IPS DF 4.7 (cell line): ENCODE results near the gene SCRN3.
"Not testable (repeated sequence)": the region's sequence is repeated elsewhere in the genome, so short reads cannot be mapped to it uniquely, and the experiment has no call there.

Experiments
- DNase-seq: peaks from one replicate; pipeline ENCODE4 v3.0.0-alpha.2; 2013; ENCODE audit warnings: low spot score; ENCODE audit errors: extremely low read depth

SCRN3 gene

GRCh38 chr2:174395284-174395968 lies at the start of gene SCRN3:
TSS of gene SCRN3 (plus strand) at chr2:174395730. CDS start at chr2:174398284, 2,554 bp downstream.
- DNase-seq = peak; percentile 92

GRCh38 chr2:174350018-174350417 lies 45.5 kb upstream of the SCRN3 start:
- no peak for DNase-seq

GRCh38 chr2:174350593-174351181 lies 44.8 kb upstream of the SCRN3 start:
- DNase-seq = no peak

- DNase-seq = no peak
Observed at GRCh38 chr2:174353004-174353403, 42.5 kb upstream of the SCRN3 start.

DNA sequence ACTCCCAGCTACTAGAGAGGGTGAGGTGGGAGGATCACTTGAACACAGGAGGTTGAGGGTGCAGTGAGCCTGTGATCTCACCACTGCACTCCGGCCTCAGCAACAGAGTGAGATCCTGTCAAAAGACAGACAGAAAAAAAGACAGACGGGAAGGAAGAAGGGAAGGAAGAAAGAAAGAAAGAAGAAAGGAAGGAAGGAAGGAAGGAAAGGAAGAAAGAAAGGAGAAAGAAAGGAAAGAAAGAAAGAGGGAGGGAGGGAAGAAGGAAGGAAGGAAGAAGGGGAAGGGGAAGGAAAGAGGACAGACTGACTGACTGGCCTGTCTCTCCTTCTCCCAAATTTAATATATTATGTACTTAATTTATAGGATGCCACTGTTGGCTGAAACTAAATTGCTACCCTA lies 39.2 kb upstream of the SCRN3 start:
- DNase-seq = no peak

DNA sequence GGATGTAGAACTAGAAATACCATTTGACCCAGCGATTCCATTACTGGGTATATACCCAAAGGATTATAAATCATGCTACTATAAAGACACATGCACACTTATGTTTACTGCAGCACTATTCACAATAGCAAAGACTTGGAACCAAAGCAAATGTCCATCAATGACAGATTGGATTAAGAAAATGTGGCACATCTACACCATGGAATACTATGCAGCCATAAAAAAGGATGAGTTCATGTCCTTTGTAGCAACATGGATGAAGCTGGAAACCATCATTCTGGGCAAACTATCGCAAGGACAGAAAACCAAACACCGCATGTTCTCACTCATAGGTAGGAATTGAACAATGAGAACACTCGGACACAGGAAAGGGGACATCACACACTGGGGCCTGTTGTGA lies 35.9 kb upstream of the SCRN3 start:
- DNase-seq = not testable (repeated sequence)

DNA sequence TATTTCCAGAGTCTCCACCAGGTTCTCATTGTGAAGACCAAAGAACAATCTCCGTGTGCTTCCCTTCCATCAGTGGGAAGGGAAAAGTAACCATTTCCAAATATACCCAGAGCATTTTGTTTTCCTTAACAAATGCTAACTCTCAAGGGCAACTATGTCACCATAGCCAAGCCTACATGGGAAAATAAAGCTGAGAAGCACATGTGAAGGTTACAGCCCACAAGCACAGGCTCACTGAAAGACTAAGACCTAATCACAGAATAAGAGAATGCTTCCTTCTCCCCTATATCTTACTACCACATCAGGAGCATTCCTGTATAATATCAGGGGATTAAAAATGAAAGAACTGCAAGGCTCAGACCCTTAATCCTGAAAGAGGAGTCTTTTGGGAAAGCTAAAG lies 32.6 kb upstream of the SCRN3 start:
- DNase-seq = no peak

DNA sequence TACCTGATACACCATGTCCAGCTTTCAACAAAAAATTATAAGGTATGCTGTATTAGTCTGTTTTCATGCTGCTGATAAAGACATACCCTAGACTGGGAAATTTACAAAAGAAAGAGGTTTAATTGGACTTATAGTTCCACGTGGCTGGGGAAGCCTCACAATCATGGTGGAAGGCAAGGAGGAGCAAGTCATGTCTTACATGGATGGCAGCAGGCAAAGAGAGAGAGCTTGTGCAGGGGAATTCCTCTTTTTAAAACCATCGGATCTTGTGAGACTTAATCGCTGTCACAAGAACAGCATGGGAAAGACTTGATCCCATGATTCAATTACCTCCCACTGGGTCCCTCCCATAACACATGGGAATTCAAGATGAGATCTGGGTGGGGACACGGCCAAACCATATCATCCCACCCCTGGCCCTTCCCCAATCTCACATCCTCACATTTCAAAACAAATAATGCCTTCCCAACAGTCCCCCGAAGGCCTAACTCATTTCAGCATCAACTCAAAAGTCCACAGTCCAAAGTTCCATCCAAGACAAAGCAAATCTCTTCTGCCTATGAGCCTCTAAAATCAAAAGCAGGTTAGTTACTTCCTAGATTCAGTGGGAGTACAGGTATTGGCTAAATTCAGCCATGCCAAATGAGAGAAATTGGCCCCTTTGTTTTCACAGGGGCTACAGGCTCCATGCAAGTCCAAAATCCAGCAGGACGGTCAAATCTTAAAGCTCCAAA lies 31.9 kb upstream of the SCRN3 start:
- DNase-seq = not testable (repeated sequence)

DNA sequence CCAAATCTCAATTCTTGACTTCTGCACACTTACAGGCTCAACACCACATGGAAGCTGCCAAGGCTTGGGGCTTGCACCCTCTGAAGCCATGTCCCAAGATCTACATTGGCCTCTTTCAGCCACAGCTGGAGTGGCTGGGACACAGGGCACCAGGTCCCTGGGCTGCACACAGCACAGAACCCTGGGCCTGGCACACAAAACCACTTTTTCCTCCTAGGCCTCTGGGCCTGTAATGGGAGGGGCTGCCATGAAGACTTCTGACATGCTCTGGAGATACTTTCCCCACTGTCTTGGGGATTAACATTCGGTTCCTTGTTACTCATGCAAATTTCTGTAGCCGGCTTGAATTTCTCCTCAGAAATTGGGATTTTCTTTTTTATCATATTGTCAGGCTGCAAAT lies 30.9 kb upstream of the SCRN3 start:
- no peak for DNase-seq

DNA sequence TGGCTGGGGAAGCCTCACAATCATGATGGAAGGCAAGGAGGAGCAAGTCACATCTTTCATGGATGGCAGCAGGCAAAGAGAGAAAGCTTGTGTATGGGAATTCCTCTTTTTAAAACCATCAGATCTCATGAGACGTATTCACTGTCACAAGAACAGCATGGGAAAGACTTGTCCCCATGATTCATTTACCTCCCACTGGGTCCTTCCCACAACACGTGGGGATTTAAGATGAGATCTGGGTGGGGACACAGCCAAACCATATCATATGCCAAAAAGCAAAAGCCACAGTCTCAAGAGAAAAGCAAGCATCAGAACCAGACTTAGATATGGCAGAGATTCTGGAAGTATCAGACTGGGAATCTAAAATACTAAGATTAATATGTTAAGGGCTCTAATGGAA lies 30.0 kb upstream of the SCRN3 start:
- no peak for DNase-seq

DNA sequence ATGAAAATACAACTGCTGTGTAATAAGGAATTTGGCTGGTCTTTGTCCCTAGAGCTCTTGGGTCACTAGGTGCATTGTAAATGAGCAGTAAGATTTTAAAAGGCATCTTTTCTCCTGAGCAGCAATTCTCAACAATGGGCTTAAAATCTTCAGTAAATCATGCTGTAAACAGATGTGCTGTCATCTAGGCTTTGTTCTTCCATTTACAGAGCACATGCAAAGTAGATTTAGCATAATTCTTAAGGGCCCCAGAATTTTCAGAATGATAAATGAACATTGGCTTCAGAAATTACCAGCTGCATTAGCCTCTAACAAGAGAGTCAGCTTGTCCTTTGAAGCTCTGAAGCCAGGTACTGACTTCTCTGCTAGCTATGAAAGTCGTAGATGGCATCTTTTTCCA lies 26.8 kb upstream of the SCRN3 start:
- no peak for DNase-seq

DNA sequence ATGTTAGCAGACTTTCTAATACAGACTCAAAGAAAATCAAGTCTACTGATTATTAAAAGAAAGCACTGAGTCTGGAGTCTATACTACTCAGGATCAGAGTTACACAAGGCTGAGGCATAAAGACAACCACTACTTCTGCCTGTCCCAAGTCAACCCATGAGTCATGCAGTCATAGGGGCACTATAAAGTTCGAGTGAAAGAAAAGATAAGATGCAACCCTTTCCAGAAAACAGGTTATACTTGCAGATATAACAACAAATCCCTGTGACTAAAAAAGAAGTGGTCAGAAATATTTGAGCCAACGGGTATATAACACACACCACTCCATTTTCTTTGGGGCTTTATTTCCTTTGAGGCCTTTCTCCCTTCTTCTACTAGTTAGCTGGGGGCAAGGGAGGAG lies 18.6 kb upstream of the SCRN3 start:
- no peak for DNase-seq

GRCh38 chr2:174383796-174384195 lies 11.7 kb upstream of the SCRN3 start:
- DNase-seq = no peak

GRCh38 chr2:174385201-174385600 lies 10.3 kb upstream of the SCRN3 start:
- DNase-seq = no peak

- not testable (repeated sequence) for DNase-seq
Observed at GRCh38 chr2:174388706-174389105, 6.8 kb upstream of the SCRN3 start.

- DNase-seq = no peak
Observed at GRCh38 chr2:174389542-174389941, 6.0 kb upstream of the SCRN3 start.

DNA sequence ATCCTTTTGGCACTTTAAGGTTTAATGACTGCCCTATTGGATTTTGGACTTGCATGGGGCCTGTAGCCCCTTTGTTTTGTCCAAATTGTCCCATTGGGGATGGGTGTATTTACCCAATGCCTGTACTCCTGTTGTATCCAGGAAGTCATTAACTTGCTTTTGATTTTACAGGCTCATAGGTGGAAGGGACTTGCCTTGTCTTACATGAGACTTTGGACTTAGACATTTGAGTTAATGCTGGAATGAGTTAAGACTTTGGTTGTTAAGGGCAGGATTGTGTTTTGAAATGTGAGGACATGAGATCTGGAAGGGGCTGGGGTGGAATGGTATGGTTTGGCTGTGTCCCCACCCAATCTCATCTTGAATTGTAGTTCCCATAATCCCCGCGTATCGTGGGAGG lies 5.2 kb upstream of the SCRN3 start:
- DNase-seq = not testable (repeated sequence)

GRCh38 chr2:174392706-174393105 lies 2.8 kb upstream of the SCRN3 start:
- no peak for DNase-seq

GRCh38 chr2:174395969-174396630 lies 570 bp downstream of the SCRN3 start:
- no peak for DNase-seq

DNA sequence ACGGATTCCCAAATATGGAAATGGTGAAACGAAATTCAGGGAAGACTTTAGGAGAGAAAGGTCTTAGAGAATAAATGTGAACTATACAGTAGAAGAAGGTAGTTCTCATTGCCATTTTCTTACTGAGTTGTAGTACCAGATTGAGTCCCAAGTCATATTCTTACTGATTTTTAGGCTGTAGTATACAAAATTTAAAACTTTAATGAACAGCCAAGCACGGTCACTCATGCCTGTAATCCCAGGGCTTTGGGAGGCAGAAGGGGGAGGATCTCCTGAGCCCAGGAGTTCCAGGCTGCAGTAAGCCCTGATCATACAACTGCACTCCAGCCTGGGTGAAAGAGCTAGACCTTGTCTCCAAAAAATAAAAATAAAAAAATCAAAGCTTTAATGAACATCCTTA lies 2.2 kb downstream of the SCRN3 start:
- no peak for DNase-seq

DNA sequence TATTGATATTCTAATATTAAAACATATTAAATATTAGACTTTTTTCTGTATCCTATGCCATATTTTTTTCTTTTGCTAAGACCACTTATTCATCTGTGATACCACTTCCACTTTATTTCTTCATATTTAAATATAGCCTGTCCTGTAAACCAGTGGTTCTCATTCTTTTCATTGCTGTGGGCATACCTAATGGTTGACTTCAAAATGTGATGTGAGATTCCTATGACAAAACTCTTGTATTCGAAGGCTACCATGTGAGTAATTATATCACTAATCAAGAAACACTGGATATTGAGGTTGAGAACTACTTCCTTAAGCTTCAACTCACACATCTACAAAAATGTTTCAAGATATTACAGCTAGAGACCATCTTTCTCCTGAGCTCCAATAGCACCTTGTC lies 3.6 kb downstream of the SCRN3 start:
- DNase-seq = no peak

GRCh38 chr2:174400853-174401252 lies 5.3 kb downstream of the SCRN3 start:
- no peak for DNase-seq
